ENCODE measurements around the gene ANTXR2.

Gene ANTXR2

GRCh38 chr4:80091688-80092087 lies 18.7 kb upstream of the ANTXR2 start:
- DNase-seq: no peak

GRCh38 chr4:80091184-80091583 lies 18.2 kb upstream of the ANTXR2 start:
- no peak for DNase-seq

DNA sequence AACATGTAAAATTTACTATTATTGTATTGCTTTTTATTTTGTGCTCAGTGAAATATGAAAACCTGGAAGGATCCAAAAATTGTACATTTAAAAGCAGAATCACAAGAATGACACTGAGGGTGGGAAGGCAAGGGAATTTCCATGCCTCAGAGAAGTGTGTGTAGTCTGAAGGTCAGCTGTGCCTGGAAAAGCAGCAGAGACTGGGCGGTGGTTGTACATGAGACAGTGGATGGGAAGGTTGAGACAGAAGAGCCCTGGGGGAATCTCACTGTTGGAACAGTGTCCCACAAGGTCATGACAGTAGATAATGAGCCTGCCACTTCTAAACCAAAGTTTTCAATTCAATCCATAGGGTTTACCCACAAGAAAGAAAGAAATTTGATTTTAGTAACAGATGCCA lies 17.1 kb upstream of the ANTXR2 start:
- no peak for DNase-seq

DNA sequence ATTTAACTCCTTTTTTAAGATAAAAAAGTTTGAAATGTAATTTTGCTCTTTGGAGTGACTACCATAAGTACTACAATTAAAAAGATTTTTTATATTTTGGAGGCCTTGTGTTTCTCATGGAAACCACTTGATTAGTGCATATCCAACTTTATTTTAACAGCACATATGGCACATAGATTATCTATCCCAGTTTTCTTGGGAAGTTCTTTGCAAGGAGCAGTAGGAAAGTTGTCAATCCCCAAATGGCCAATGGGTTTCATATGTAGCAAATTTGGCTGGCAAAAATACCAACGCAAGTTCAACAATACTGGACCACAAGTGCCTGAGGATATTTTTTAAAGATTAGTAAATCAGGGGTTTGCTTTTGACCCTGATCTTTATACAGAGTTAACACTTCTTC lies 15.4 kb upstream of the ANTXR2 start:
- no peak for DNase-seq

GRCh38 chr4:80086296-80086695 lies 13.3 kb upstream of the ANTXR2 start:
- no peak for DNase-seq

DNA sequence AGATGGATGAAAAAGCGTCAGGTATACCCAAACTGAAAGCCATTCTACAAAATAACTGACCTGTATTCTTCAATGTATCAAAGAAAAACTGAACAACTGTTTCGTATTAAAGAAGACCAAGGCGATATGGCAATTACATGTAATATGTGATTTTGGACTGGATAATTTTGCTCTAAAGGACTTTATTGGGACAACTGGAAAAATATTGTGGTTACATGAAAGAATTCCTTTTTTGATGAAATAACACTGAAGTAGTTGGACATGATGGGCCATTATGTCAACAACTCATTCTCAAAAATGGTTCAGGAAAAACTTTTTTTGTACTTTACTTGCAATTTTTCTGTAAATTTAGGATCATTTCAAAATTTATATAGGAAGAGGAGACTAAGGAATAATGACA lies 12.1 kb upstream of the ANTXR2 start:
- no peak for DNase-seq

GRCh38 chr4:80082693-80083092 lies 9.7 kb upstream of the ANTXR2 start:
- DNase-seq: no peak

DNA sequence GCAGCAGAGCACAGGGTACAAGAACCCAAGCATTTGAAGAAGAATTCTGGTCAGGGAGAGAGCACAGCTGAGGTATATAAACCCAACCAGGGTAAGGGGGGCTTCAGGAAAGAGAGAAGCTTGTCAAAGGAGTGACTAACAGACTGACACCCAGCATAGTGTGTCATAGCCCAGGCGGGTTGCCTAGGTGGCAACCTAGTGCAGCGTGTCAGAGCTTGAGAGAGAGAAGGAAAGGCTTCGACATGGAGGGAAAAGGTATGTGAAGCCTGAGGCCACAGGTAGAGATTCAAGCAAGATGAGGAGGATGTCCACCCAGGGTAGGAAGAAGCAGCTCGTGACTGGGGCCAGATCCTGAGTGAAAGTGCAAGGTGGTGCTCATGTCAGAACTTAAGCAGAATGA lies 8.5 kb upstream of the ANTXR2 start:
- DNase-seq: no peak

GRCh38 chr4:80079255-80079923 lies 6.4 kb upstream of the ANTXR2 start:
- DNase-seq: peak; percentile 72

- DNase-seq: peak; percentile 43
Observed at GRCh38 chr4:80078346-80079092, 5.5 kb upstream of the ANTXR2 start.

DNA sequence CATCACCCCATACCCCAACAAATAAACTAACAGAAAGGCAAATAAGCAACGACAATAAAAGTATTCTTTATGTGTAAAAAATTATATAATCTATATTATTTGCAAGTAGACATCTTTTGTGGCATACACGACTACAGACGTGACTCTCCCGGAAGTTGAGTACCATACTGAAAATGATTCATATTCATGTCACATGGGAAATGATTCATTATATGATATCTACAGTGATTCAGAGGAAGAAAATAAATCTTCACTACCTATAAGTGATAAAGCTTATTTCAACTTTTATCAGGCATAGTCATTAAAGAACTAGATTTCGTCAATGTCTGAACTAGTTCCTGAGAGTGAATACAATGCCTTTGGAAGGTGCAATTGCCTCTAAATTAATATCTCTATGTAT lies 4.6 kb upstream of the ANTXR2 start:
- DNase-seq: no peak

- no peak for DNase-seq
Observed at GRCh38 chr4:80076681-80077080, 3.7 kb upstream of the ANTXR2 start.

DNA sequence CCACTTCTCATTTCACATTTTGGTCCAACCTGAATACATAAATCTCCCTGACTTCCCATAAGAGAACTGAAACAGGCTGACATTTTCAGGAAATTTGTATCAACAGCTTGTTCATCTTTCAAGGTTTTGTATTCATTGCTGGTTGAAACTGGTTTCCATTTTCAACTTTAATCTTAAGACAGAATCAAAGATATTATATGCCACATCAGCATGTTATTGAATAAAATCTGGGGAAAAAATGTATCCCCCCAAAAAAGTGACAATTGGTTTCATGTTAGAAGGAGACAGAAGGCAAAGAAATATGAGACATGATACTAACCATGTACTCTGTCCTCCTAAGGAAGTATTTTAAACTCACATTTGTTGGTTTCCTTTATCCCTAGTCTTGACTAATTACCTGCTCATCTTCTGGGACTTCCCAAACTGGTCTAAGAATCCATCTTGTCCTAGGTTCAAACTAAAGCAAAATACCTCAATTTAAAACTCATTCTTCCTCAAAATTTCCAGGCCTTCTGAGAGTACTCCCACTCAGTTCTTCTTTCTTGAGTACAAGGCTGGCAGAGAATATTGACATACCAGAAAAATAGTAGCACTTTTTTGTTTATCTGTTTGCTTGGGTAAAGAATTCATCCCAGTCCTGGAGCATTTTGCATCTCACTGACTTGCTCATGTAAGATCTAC lies 3.1 kb upstream of the ANTXR2 start:
- no peak for DNase-seq

GRCh38 chr4:80074651-80075050 lies 1.6 kb upstream of the ANTXR2 start:
- DNase-seq: no peak

DNA sequence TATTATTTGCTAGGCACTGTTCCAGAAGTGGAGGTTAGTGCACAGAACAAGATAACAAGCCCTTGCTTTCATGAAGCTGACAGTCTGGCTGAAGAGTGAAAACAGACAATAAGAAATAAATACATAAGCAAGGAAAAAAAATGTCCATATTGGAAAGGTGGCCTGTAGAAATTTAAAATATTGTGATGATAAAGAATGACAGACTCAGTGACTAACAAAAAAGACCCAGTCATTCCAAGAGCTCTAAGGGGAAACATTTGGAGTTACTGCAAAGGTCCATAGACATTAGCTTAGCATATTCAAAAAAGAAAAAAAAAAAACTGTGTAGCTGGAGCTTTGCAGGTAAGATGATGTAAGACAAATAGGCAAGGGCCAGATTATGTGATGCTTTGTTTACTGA lies 1.0 kb upstream of the ANTXR2 start:
- no peak for DNase-seq

GRCh38 chr4:80073473-80074008 lies 512 bp upstream of the ANTXR2 start:
- DNase-seq: peak; percentile 88

DNA sequence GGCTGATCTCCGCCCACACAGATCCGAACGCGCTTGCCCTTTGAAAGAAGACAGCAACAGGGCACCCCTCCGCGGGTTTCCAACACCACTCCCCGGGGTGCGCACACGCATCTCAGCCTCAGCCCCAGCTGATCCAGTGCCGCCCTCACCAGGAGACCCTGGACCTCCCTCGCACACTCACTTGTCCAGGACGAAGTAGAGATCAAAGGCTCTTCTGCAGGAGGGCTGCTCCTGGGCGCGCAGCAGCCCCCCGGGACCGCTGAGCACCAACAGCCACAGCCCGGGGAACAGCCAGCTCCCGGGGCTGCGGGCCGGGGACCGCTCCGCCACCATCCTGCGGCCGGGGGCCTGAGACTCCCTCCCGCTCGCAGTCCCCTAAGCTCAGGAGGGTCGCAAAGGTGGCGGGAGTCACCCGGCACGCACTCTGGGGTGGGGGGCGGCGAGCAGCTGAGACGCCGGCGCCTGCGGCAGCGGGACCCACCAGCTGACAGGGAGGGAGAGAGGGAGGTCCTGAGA lies 743 bp downstream of the ANTXR2 start:
- peak; percentile 35 for DNase-seq

DNA sequence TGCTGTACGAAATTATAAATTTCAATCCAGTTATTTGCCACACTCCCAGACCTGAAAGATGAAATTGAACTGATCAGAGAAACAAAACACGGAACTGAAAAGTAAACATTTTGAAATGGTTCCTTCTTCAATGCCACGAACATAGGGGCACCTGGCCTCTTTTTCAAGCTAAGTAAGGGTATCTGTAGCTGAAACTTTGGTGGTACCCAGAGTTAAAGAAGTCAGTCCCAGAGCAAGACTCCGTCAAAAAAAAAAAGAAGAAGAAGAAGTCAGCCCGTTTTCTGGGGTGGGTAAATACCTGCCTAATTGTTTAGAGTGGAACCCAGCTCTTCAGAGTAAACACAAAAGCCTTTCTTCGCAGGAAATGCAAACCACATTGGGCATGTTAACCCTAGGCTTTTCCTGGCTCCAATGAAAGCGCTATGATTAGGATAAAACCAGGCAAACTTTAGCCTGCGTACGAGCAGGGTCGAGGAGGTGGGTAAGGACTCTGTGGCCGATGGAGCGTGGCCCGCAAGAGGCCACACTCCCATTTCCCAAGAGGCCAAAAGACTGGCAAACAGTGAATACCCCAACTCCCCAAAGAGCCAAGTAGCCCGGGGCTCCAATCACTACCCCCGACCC lies 1.3 kb downstream of the ANTXR2 start:
- no peak for DNase-seq

- peak; percentile 8 for DNase-seq
Observed at GRCh38 chr4:80070880-80071603, 2.0 kb downstream of the ANTXR2 start.

DNA sequence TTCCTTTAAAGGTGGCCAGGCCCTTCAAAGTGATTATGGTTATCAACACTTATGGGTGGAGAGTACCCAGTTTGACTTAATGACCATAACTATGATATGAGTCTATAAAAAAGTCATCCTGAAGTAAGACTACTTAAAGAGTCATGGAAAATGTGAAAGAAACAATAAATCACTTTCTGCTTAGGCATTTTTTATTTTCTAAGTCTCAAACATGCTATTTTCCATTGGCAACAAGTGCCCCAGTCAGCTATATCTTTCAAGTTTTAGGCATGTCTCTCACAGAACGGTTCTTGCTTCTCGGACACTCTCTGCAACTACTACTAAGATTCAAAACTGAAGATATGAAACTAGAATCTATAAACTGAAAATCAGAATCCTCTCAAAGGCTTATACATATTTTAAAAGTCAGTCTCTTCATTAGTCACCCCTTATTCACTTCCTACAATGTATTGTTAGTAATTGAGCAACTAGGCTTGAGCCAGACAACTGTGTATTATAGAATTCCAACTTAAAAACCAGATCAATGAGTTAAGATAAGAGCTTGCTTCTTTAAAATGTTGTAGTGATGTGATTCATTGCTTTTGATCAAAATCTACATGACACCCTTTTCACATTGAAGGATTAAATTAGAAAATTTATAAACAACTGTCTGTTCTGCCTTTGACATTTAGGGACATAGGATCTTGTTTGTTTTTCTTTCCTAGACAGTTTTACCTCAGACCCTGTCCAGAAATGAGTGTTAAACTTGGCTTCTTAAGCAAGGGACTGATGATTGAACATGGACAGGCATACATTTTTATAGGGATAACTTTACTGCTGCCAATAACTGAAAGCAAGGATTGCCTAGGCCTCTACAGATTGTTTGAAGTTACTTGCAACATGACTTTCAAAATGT lies 2.9 kb downstream of the ANTXR2 start:
- DNase-seq: no peak

DNA sequence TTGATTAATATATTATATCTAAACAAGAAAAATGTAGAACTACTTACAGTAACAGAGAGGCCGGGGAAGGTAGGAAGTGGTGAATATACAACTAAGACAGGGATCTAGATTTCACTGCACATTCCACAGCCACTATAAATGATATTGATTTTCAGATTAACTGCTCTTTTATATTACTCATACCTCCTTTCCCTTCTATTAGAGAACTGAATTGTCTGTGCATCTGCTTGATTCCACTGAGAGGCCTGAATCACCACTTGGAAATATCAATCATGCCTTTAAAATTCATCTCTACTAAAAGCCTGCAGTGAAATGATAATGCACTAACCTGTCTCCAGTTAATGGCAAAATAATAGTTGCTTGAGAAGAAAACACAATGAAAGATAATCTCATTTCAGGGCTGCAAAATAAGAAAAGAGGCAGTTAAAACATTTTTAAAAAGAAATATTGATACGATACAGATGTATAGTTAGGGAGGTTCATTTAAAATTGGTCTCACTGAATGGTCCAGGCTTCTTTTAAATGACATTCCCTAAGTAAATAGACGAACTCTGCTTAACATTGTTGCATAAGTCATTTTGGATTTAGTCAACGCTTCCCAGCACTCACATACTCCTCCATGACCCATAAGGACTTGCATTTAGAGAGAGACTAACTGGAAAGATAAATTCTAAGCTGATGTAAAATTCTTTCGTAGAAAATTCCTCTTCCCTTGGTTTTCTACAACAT lies 3.8 kb downstream of the ANTXR2 start:
- DNase-seq: no peak
